Measurements from ENCODE around the gene NKX6-2.

DNA sequence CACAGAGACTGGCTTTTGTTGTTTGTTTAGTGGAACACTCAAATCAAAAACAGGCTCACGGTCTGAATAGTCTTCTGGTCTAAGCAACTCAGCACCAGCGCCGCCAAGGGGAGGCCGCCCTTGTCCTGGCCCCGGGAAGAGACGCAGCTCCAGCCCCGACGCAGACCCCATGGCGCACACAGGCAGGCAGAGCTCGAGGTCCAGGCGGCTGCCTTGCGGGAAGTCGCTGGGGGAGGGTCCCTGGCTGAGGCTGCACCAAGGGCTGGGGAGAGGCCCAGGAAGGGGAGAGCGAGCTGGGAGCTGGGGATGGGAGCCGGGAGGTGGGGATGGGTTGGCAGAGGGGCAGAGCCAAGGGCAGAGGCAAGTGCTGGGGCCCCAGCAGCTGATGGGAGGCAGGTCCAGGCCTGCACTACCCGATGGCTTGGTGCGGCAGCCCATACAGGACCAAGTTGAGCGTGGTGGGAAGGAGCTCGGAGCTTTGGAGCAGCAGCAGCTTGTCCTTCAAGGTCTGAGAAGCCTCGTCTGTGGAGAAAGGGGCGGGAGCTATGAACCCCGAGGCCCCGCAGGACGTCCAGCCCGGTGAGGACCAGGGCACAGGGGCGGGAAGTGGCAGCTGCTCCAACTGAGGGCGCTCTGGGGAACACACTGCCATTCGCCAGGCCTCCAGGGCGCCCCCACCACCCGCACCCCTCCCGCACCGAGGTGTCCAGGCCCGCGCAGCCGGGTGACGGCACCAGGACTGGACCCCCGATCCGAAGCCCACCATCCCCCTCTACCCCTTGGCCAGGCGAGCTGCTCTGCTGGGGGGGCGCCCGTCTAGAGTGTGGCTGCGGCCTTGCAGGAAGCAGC, 22.7 kb upstream of the NKX6-2 start:
- no peak for TF ChIP-seq CTCF (IDR thresholded peaks at IDR 0.05)
- TF ChIP-seq POLR2A (IDR thresholded peaks at IDR 0.05): no peak

Measured in suprapubic skin (tissue), 3 donors.